Measurements from ENCODE around the gene RAD51B.

Gene RAD51B

DNA sequence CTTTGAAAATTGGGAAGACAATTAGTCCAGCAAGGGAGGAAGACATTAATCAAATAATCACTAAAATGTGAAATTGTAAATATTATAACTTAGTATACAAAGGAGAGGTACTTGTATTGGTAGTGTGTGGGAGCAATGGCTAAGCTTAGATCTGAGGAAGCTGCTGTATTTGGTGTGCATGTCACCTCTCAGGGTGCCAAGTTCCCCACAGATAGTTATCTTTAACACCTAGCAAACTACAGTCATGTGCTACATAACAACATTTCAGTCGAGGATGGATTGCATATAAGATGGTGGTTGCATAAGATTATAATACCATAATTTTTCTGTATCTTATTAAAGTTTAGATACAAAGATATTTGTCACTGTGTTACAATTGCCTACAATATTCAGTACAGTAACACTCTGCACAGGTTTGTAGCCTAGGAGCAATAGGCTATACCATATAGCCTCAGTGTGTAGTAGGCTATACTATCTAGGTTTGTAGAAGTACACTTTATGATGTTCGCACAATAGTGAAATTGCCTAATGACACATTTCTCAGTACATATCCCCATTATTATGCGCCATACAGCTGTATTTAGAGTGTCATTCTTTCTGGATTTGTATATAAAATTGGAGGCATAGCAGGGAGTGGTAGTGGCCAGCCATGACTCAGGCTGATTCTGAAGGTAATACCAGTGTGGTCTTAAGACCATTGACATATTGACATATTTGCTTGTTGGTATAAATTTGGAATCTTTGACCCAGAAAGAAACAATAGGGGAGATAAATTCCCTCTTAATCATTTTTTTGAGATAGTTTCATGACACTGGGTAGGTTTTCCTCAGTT is 55.8 kb downstream of the RAD51B start:
- TF ChIP-seq, protein P1, sequence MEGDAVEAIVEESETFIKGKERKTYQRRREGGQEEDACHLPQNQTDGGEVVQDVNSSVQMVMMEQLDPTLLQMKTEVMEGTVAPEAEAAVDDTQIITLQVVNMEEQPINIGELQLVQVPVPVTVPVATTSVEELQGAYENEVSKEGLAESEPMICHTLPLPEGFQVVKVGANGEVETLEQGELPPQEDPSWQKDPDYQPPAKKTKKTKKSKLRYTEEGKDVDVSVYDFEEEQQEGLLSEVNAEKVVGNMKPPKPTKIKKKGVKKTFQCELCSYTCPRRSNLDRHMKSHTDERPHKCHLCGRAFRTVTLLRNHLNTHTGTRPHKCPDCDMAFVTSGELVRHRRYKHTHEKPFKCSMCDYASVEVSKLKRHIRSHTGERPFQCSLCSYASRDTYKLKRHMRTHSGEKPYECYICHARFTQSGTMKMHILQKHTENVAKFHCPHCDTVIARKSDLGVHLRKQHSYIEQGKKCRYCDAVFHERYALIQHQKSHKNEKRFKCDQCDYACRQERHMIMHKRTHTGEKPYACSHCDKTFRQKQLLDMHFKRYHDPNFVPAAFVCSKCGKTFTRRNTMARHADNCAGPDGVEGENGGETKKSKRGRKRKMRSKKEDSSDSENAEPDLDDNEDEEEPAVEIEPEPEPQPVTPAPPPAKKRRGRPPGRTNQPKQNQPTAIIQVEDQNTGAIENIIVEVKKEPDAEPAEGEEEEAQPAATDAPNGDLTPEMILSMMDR (IDR thresholded peaks at IDR 0.05; ENCODE audit: insufficient read depth, low read depth, low read length, missing control alignments), result no peak

DNA sequence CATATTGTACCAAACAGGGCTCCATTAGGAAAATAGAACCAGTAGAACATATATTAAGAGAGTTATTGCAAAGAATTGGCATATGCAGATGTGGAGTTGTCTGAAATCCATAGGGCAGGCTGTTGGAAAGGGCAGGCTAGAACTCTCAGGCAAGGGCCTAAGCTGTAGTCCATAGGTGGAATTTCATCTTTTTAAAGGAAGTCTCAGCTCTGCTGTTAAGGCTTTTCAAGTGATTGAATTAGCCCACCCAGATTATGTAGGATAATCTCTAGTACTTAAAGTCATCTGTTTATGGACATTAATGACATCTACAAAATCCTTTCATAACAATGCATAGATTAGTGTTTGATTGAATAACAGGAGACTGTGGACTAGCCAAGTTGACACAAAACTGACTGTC is 59.4 kb downstream of the RAD51B start:
- TF ChIP-seq, protein P1 (IDR thresholded peaks at IDR 0.05; ENCODE audit: insufficient read depth, low read depth, low read length, missing control alignments), result no peak
- H3K4me3 ChIP-seq (ENCODE audit: low read depth, low read length), result no peak overlapping the region
- no peak for DNase-seq (ENCODE audit: low read depth)

More for the DNA sequence above, 55.8 kb downstream of the RAD51B start:
- H3K4me3 ChIP-seq (ENCODE audit: low read depth, low read length), result no peak overlapping the region
- DNase-seq (ENCODE audit: low read depth), result no peak

DNA sequence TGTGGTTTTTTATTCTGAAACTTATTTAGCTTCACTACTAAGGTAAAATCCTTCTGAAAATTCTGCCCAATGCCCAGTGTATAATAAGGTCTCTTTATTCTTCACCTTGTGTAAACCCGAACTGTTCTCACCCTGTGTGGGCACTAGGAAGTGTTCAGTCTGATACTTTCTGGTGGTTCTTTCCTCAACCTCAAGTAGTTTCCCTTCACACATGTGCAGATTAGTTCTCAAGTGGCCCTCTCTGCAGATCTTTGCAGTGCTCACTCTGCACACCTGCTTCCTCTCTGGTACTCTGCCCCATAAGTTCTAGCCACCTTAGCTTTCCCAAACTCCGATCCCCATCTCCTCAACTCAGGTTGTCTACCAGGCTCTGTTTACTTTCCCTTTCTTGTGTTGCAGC is 61.6 kb downstream of the RAD51B start:
- TF ChIP-seq, protein P1 (IDR thresholded peaks at IDR 0.05; ENCODE audit: insufficient read depth, low read depth, low read length, missing control alignments), result no peak
- DNase-seq (ENCODE audit: low read depth), result peak; percentile 78
- H3K4me3 ChIP-seq (ENCODE audit: low read depth, low read length), result no peak overlapping the region

DNA sequence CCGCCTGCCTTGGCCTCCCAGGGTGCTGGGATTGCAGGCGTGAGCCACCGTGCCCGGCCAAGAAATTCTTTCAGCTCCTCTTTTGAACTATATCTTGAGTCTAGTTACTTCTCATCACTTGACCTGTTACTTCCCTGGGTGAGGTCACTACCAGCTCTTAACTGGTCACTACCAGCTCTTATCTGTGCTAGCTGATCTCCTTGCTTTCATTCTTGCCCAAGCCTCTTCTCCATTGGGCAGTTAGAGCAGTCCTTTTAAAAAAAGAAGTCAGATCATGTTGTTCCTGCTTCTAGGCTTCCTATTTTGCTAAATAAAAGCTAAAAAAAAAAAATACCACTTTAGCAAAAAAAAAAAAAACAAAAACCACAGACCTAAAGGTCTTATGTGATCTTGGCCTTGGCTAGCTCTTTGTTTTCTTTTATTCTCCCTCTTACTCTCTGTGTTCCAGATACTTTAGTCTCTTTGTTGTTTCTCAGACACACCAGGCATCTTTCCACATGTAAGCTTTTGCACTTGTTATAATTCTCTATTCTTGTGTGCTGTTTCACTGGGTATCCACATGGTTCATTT is 63.5 kb downstream of the RAD51B start:
- TF ChIP-seq, protein P1 (IDR thresholded peaks at IDR 0.05; ENCODE audit: insufficient read depth, low read depth, low read length, missing control alignments), result no peak
- DNase-seq (ENCODE audit: low read depth), result no peak

DNA sequence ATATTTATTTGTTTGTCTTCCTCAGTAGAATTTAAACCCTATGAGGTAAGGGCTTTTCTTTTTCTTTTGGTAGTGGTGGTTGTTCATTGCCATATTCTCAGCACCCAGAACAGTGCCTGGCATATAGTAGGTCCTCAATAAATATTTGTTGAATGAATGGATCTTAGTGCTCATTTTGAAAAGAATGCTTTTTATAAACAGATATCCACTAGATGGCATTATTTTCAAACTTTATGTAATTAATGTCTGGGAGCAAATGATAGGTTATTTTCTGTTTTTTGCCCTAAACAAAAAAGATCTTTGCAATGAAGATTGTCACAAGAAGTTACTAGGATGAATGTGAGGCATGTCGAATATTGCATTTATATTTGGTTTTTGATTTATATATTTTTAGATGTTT is 64.1 kb downstream of the RAD51B start:
- TF ChIP-seq, protein P1 (IDR thresholded peaks at IDR 0.05; ENCODE audit: insufficient read depth, low read depth, low read length, missing control alignments), result no peak
- no peak for DNase-seq (ENCODE audit: low read depth)
- H3K4me3 ChIP-seq (ENCODE audit: low read depth, low read length), result no peak overlapping the region

More for the DNA sequence above, 63.5 kb downstream of the RAD51B start:
- H3K4me3 ChIP-seq (ENCODE audit: low read depth, low read length), result no peak overlapping the region

DNA sequence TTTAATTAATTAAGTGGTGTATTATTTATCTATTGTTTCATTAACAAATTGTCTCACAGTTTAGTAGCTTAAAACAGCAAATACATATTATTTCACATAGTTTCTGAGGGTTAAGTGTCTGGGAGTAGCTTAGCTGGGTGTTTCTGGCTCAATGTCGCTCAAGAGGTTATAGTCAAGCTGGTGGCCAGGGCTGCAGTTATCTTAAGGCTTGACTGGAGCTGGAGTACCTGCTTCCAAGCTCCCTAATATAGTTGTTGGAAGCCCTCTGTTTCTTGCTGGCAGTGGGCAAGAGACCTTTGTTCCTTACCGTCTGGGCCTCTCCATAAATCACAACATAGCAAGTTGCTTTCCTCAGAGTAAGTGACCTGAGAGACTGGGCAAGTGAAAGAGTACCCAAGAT is 66.6 kb downstream of the RAD51B start:
- TF ChIP-seq, protein P1 (IDR thresholded peaks at IDR 0.05; ENCODE audit: insufficient read depth, low read depth, low read length, missing control alignments), result no peak
- H3K4me3 ChIP-seq (ENCODE audit: low read depth, low read length), result no peak overlapping the region
- no peak for DNase-seq (ENCODE audit: low read depth)

All from GM12865 (cell line).